Measurements from ENCODE around the gene BOK.

The BOK gene

GRCh38 chr2:241606186-241606585, 47.6 kb downstream of the BOK start:
- no peak for FAIRE-seq

DNA sequence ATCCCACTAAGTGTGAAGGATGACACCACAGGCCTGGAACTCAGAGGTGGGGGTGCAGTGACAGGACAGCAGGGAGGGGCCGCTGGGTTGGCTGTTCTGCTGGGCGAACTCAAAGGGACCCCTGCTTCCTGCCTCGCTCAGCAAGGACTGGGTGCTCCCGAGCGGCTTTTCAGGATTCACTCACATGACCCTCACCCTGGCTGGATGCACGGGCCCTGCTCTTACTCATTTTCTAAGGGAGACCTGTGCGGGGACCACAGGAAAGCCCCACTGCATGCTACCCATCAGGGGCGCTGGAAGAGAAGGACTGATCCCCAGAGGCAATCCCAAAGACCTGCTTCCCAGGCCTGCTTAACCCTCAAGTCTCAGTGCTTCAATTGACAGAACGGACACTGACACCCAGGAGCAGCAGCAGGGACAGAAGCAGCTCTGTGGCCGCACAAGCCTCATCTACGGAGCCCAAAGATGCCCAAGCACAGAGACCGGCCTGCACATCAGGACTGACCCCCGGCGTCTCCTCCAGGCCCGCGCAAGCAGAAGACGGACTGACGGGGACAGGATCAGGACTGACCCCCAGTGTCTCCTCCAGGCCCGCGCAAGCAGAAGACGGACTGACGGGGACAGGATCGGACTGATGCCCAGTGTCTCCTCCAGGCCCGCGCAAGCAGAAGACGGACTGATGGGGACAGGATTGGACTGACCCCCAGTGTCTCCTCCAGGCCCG, 48.8 kb downstream of the BOK start:
- FAIRE-seq = no peak

- FAIRE-seq = no peak
These were observed 50.3 kb downstream of the BOK start for GRCh38 chr2:241608881-241609280.

- FAIRE-seq = no peak
These were observed 51.6 kb downstream of the BOK start for GRCh38 chr2:241609859-241610793.

GRCh38 chr2:241611062-241611461, 52.5 kb downstream of the BOK start:
- FAIRE-seq = no peak

DNA sequence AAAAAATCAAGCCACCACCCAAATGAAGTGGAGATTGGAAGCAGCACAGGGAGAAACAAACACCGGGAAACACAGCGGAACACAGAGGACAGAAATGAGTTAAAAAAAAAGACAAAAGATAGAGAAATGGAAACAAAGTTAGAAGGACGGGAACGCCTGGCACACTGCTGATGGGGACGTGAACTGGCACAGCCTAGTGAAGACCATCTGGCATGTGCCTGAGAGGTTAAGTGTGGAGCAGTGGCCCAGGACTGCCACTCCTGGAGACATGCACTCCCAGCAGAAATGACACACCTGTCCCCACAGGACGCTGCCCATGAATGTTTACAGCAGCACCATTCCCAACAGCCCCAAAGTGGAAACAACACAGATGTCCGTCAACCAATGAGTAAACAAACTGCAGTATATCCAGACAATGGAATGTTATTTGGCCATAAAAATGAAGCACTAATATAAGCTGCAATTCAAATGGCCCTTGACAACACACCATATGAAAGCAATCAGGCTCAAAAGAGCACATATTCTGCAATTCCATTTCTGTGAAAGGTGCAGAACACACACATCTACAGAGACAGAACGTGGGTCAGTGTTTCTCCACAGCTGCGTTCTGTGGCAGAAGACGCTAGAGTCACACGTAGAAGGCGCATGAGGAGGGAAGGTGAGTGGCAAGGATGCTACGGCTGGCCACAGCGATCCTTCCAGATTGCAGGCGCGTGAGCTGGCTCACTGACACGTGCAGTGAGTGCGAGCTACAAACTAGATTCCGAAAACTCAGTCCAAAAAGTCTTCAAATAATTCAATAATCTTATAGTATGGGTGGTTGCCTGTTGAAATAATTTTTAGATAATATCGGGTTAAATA, 53.8 kb downstream of the BOK start:
- FAIRE-seq = no peak

- no peak for FAIRE-seq
These were observed 54.7 kb downstream of the BOK start for GRCh38 chr2:241613017-241613780.

GRCh38 chr2:241615041-241615440, 56.5 kb downstream of the BOK start:
- no peak for FAIRE-seq

GRCh38 chr2:241615522-241616052, 57.0 kb downstream of the BOK start:
- no peak for FAIRE-seq

DNA sequence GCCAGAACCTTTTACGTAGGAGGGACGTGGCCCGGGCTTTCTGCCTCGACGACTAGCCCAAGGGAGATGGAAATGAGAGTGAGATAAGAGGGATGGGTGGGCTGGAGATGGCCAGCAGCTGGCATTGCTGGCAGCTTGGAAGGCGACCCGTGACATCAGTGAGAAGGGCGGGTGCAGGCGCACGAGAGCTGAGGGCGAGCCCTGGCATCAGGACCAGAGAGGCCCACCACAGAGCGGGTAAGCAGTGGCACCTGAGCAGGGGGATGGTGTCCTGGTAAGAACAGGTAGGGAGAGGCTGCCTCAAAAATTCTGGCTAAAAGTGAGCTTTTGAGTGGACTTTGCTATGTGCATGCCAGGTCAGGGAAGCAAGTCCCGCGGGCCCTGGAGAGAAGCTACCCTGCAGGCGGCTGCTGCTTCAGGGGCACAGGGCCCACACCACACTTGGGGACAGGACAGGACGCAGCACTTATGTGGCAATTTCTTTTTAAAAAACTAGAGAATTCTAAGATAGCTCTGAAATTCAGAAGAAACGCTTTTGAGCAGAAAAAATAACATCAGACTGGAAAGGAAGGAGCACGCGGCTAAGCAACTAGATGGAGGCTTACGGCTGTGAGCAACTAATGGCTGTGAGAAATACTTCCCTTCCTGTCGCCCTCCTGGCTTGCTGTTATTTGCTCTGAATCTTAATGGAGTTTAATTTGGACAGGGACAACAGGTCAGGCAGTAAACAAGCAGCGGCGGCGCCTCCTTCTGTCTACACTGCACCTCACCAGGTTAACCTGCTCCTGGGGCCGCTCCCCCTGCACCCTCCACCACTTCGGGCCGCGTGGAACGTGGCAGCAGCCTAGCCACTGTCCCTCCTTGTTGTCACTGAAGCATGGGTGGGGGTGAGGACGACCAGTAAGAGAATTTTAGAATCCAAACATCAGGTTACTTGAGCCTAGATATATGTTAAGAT, 57.9 kb downstream of the BOK start:
- FAIRE-seq = no peak

DNA sequence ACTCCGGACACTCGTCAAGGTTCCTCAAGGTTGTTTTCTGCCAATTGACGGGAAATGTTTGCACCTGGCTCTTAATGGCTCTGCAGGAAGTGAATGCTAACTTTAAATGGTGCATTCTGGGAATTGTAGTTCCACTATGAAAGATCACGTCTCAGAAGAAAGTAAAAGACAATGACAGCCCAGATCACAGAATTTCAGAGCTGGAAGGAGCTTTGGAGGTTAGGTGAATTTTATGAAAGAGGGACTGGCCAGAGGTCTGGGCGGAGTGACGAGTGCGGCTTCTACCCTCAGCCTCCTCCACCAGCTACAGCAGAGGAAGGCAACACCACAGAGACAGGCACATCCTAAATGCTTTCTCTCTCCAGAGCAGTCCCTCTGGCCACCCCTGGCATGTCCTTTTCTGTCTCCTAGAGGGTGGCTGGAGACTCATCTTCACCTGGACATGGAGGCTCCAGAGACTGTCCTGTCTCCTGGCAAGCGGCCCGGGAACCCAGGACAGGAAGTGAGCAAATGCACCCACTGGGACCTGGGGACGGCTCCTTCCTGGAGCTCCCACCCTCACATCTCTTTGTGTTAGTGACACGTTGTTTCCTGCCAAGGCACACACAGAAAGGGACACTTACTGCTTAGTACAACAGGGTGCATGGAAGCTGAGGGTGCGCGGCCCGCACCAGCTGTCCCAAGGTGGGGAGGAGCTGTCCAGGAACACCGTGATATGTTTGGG, 59.0 kb downstream of the BOK start:
- FAIRE-seq = no peak

DNA sequence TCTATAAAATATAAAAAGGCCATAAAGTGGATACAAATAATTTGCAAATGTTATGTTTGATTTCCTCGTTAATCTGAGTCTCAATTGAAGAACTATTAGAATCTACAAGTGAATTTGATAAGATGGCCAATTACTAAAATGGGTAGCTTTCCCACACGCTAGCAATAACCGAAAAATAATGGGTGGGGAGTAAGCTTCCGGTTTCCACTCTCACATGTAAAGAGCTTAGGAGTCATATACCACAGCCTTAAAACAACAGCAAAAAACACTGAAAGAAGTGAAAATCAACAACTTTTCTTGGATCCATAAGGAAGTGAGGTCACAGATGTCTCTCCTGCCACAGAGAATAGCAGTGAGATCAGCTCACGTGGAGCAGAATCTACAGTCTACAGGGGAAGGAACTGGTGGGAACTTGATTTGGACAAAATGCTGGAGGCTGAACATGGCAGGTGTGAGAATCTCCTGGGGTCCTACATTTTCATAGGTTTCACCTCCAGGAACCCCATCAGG, 59.8 kb downstream of the BOK start:
- no peak for FAIRE-seq

DNA sequence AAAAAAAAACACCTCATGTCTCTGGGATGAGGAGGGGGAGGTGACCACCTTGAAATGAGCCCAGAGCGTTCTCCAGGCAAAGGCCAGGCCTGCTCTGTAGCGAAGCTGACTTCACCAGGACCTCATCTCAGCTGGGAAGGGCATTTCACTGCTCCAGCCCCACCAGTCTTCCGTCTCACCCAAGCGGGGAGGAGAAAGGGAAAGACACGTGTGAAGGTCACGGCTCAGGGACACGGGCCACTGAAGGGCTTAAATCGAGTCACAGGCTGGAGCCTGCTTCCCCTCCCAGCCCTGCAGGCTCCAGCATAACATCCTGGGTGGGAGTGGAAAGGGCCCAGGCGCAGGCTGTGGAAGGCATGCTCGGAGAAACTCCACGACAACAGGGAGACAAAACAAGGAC, 60.3 kb downstream of the BOK start:
- FAIRE-seq = no peak

DNA sequence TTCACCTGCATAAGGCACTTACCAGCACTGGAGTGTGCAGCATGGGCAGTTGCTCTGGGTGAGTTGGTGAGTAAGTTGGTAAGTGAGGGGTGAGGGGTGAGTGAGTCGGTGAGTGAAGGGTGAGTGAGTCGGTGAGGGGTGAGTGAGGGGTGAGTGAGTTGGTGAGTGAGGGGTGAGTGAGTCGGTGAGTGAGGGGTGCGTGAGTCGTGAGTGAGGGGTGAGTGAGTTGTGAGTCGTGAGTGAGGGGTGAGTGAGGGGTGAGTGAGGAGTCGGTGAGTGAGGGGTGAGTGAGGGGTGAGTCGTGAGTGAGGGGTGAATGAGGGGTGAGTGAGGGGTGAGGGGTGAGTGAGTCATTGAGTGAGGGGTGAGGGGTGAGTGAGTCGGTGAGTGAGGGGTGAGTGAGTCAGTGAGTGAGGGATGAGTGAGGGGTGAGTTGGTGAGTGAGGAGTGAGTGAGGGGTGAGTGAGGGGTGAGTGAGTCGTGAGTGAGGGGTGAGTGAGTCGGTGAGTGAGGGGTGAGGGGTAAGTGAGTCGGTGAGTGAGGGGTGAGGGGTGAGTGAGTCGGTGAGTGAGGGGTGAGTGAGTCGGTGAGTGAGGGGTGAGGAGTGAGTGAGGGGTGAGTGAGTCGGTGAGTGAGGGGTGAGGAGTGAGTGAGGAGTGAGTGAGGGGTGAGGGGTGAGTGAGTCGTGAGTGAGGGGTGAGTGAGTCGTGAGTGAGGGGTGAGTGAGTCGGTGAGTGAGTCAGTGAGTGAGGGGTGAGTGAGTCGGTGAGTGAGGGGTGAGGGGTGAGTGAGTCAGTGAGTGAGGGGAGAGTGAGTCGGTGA, 61.3 kb downstream of the BOK start:
- FAIRE-seq = no peak

- no peak for FAIRE-seq
These were observed 61.8 kb downstream of the BOK start for GRCh38 chr2:241620419-241620769.
